ENCODE results near the gene WFDC2. TPM values are rescaled to one million over a fixed set of nuclear protein-coding genes. Genes with fewer than 3 reads are reported as not detected.

Gene WFDC2
- total and polyA plus RNA-seq, 10 of the 15 experiments (the other 5 are each of a cell fraction or from before 2014, with no cell fraction given) = 0.13 TPM; not detected in 9

- intact Hi-C loops (cut with micrococcal nuclease; ENCODE audit: unreplicated experiment) (no loop called here), in situ Hi-C loops (cut with MboI) (no loop called here)
- ChIA-PET POLR2A (no interaction called here), CTCF (no interaction called here), SMC1A (ENCODE audit: uncharacterized antibody, unreplicated experiment) (no interaction called here), RAD21 (ENCODE audit: unreplicated experiment) (no interaction called here)
- DNase-seq (ENCODE audit: low read depth, low spot score) (no peak), FAIRE-seq (no peak), ATAC-seq (no peak)
- no peak overlapping the region for H2AFZ ChIP-seq (ENCODE audit: control insufficient read depth, low read depth, low read length)
- TF ChIP-seq SREBF2 (IDR thresholded peaks at IDR 0.05; ENCODE audit: low read length) (no peak), NR2C1 (IDR thresholded peaks at IDR 0.05) (no peak), ZNF592 (IDR thresholded peaks at IDR 0.05) (no peak), TCF12 (IDR thresholded peaks at IDR 0.05; ENCODE audit: low read depth, low read length) (no peak), NFIC (IDR thresholded peaks at IDR 0.05; ENCODE audit: low read depth, low read length) (no peak), NFXL1 (IDR thresholded peaks at IDR 0.05; ENCODE audit: borderline replicate concordance) (no peak), IKZF1 (conservative IDR thresholded peaks at IDR 0.05) (no peak)
- BruUV-seq (replicated peaks) = no TSS peak
- H3K27me3 ChIP-seq (replicated peaks in 1 of 2; ENCODE audit: control insufficient read depth in 2 of 2, insufficient read depth in 2 of 2, low read length in 1 of 2) = no peaks in the 10 kb centered on the region
- no peak overlapping the region for H3K27ac ChIP-seq (ENCODE audit: control insufficient read depth, insufficient read depth)
- H3K4me2 ChIP-seq (ENCODE audit: control insufficient read depth, insufficient read depth) = no peak overlapping the region
- no peak overlapping the region for H3K9ac ChIP-seq (ENCODE audit: control insufficient read depth, insufficient read depth, low read length)
- no peak overlapping the region for H3K4me3 ChIP-seq
- H3K79me2 ChIP-seq (ENCODE audit: control insufficient read depth, insufficient read depth, low read length) = no peaks in the 10 kb centered on the region
- no peaks in the 10 kb centered on the region for H4K20me1 ChIP-seq (ENCODE audit: control insufficient read depth, insufficient read depth)
- peaks cover 5% of the 10 kb centered on the region for H3K4me1 ChIP-seq (ENCODE audit: control insufficient read depth, insufficient read depth, low read length)
- under 1% methylated on average over 5 of the region's 5 CpGs for WGBS (ENCODE audit: insufficient coverage, insufficient replicate concordance, low lambda C conversion rate, missing lambda C conversion rate)
- H3K36me3 ChIP-seq (ENCODE audit: control insufficient read depth in 2 of 2, insufficient read depth in 2 of 2, low read length in 1 of 2) = no peaks in the 10 kb centered on the region
- no peaks in the 10 kb centered on the region; the same call in 2 of the 3 replicates for H3K9me3 ChIP-seq (replicated peaks; ENCODE audit: control insufficient read depth, insufficient read depth, low read length)
Observed at GRCh38 chr20:45510242-45510862, 40.8 kb downstream of the WFDC2 start.
